Right ventricle myocardium inferior (tissue), 1 donor: ENCODE data around the gene OTOA. TPM values are rescaled to one million over a fixed set of nuclear protein-coding genes. Genes with fewer than 3 reads are reported as not detected.
"Not testable (repeated sequence)": the region's sequence is repeated elsewhere in the genome, so short reads cannot be mapped to it uniquely, and the experiment has no call there.

Experiments
- ATAC-seq: fragments of 200-7000 bp; cut with Tn5 transposase; one replicate; pipeline ENCODE4 v1.9.1; 2020; ENCODE audit warnings: mild to moderate bottlenecking, moderate library complexity
- DNase-seq: peaks from one replicate; pipeline ENCODE4 v3.0.0; 2021; ENCODE audit errors: missing footprints
- intact Hi-C: fragments of 100-400 bp; cut with DNase I; formaldehyde crosslinking; loops from one replicate; pipeline ENCODE4 v1.11.0; 2022
- total RNA-seq: library from RNA; stranded (reverse); fragmentation: NEBNext Ultra II Directional; extraction: Animal tissue kit (Norgen Biotek cat#: 25700); gene quantifications from one replicate; pipeline ENCODE4 v1.2.1, GENCODE V29; 2021
- donor health status: DM: no; HTN: yes; CAD: no; lungs with severe emphysema.

The OTOA gene
- total RNA-seq, 1 donor from 2014 or later: not detected

DNA sequence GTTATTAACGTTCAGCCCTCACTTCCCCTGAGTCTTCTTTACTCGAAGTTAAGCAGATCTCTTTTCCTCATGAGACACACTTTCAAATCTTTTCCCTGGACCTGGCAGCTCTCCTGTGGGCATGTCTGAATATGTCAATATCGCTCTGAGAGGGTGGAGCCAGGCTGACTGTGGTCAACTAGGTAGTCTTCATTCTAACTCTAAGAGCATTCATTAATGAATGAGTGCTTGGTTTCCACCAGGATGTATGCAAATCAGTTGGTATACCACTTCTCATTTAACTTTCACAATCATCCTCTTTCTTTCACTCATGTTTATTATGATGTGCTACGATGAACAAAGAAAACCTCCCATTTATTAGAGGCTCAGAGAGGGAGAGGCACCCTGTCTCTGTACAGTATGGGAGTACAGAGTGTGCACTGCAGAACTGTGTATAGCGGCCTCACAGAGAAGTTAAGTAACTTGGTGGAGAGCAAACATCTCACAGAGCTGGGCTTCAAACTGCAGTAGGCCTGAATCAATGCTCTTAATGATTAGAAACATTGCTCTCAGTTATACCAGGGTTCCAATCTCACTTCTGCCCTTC is 39.9 kb downstream of the OTOA start:
- ATAC-seq: no peak
- no peak for DNase-seq
- intact Hi-C loops: no loop called here

DNA sequence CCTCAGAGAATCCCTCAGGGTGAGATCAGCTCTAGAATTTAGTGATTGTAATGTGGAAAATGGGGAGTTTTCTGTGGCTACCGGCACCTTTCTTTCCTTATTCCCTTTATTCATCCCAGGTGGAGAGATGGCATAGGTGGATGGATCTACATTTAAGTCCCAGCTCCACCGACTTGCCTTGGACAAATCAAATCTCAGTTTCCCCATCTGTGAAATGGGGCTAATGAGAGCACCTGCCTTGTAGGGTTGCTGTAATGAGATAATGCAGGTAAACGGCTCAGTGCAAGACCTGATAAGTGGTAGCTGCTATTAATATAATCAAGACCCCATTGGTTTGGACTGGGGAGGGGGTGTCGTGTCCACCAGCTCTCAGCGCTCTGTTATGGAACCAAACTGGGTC is 40.5 kb downstream of the OTOA start:
- intact Hi-C loops: no loop called here
- ATAC-seq: no peak
- DNase-seq: no peak

DNA sequence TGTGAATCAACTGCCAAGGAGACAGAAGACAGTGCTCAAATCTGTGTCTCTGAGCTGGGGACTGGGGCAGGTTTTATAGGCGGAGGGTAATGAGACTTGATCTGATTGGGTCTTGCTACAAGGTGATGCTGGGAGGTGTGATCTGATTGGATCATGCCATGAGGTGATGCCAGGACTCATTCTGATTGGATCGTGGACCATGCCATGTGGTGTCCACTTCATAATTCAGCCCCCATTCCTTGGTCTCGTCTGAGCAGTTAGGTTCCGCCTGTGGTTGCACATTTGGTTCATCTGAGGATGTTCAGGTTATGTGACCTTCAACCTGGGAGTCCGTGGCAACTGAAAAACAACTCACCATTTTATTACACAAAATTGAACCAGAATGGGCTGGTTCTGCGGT is 41.0 kb downstream of the OTOA start:
- ATAC-seq: no peak
- intact Hi-C loops: loop anchor here (5.0 kb wide), 1 partner anchor 47 kb away; no protein-coding TSS in a partner anchor
- DNase-seq: no peak

DNA sequence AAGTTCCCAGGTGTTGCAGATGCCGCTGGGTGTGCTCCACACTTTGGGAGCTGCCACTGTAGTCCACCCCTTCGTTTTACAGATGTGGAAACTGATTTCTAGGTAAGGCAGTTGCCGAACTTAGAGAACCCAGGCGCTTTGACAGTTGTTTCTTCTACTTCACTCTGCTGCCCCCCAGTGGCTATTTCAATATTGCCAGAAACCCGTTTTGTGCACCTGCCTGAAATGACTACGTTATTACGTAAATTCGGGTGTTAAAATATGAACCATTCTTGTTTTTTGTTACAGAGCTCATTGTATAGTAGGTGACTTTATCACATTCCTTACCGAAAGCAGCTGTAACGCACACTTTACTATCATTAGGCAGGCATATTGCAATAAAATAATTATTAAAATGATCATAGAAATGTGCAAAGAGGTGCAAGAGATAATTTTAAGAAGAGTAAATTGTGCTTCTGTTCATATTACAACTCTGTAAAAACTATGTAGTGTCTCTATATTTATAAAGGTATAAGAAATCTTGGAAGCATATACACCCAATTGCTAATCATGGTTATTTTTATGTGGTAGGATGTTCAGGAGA is 44.9 kb downstream of the OTOA start:
- intact Hi-C loops: loop anchor here (1.0 to 5.0 kb wide), 2 partner anchors 51 to 124 kb away; no protein-coding TSS in a partner anchor
- peak; percentile 31 for ATAC-seq

DNA sequence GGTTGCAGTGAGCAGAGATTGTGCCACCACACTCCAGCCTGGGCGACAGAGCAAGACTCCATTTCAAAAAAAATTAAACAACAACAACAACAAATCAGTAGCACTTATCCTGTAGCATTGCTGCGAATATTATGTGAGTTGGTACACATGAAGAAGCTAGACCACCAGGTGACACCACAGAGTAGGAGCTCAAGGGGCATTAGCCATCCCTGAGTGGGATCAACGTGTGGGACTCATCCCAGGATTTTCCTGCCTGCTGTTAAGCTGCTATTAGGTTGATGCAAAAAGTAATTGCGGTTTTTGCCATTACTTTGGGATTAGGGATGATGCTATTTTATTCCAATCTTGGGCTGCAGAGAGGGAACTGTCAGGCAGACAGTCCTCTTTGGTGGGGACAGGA is 47.2 kb downstream of the OTOA start:
- intact Hi-C loops: no loop called here

More for the DNA sequence above, 44.9 kb downstream of the OTOA start:
- DNase-seq: no peak

DNA sequence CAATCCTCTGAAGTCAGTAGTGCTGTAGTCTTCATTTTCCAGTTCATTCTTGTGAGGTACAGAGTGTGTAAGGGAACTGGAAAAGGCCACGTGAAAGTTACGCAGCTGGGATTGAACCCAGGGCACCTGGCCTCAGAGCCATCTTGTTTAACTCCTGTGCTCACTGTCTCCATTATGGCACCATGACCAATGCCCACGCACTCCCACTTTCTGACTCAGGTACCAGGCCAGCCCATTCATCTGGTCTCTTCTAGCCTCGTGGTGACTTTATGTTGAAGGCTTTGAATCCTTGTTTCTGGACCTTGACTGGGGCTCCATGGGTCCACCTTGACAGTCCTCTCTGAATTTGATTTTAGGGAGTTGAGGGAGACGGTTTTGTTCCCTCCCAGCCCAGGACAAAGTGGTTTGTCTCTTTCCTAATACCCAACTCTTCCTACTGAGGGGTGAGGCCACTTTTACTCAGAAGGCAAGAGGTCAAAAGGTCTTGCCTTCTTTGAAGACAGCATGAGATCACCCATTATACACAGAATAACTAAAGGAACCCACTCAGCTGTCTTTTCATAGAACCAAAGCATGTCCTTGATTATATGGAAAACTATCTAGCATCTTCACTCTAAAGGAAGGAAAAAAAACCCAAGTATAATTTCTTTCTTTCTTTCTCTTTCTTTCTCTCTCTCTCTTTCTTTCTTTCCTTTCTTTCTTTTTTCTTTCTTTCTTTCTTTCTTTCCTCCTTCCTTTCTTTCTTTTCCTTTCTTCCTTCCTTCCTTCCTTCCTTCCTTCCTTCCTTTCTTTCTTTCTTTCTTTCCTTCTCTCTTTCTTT is 50.0 kb downstream of the OTOA start:
- intact Hi-C loops: no loop called here

More for the DNA sequence above, 47.2 kb downstream of the OTOA start:
- DNase-seq (no peak), ATAC-seq (no peak)

DNA sequence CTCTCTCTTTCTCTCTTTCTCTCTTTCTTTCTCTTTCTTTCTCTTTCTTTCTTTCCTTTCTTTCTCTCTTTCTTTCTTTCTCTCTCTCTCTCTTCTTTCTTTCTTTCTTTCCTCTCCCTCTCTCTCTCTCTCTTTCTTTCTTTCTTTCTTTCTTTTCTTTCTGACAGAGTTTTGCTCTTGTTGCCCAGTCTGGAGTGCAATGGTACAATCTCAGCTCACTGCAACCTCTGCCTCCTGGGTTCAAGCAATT is 50.5 kb downstream of the OTOA start:
- ATAC-seq, intact Hi-C loops, DNase-seq: not testable (repeated sequence)

More for the DNA sequence above, 50.0 kb downstream of the OTOA start:
- ATAC-seq: no peak
- DNase-seq: no peak

DNA sequence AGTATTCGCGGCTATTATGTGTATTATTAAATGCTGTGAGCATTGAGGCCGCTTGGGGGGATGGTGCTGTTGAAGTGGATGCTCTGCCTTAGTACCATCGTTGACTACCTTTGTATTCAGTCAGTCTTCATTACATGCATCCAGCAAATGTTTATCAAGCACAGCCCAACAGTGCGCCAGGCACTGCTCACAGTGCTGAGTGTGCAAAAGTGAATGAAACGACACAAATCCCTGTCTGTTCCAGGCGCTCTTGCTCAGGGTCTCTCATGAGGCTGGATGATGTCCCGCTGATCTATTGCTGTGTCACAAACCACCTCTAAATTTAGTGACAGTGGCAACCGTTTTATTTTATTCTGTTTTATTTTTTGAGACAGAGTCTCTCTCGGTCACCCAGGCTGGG is 53.8 kb downstream of the OTOA start:
- intact Hi-C loops: no loop called here
- no peak for ATAC-seq
- no peak for DNase-seq

DNA sequence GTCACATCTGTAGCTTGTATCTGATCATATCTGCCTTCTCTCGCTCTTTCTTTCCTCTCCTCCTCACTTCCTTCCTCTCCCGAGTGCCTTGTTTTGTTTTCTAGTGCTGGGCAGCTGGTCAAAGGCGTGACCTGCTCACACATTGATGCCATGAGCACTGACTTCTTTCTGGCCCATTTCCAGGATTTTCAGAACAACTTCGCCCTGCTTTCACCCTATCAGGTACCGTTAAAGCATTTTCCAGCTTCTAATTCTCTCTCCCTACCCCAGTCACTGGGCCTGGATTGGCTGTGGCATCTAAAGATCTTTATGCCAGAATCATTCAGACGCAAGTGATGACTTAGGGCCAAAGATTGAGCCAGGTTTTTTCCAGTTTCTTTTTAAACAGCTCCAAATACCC is 55.5 kb downstream of the OTOA start:
- intact Hi-C loops: no loop called here
- ATAC-seq (no peak), DNase-seq (no peak)

DNA sequence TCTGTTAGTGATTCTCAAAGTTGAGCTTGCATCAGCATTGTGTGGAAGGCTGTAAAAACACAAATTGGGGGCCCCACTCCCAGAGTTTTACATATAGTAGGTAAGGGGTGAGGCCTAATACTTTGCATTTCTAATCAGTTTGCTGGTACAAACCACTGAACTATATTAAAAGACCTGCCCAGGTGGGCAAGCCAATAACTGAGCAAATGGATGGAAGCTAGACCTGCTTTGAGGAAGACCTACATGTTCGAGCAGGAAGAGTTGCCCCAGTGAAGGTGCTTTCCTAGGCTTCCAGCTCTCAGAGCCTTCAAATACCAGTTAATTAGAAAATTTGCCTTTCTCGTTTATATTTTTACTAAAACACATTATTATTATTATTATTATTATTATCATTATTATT is 56.8 kb downstream of the OTOA start:
- intact Hi-C loops: no loop called here
- no peak for ATAC-seq
- DNase-seq: no peak

DNA sequence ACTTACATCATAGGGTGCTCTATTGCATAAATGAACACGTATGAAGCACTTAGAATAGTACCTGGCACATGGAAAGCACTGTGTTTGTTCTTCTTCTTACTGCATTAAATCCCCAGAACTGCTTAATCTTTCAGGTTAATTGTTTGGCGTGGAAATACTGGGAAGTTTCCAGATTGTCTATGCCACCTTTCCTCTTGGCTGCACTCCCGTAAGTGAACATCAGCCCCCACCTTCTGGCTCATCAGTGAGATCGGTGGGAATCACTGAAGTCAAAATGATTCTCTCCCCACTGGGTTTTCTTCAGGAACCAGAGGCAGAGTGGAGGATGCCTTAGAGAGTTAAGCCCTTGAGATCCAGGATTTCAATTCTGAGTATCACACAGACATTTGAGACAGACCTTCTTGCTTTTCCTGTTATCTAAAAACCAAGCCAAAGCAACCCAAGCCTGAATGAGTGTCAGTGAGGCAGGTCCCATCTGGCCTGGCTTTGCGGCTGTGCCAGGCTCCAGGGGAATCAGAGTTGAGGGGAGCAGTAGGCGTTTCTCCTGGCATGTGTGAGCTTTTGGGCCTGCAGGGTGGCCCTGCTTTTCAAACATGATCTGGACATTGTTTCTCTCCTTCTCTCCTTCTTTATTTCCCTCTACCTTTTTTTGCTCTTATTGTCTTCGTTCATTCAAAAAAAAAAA is 59.1 kb downstream of the OTOA start:
- no peak for ATAC-seq

DNA sequence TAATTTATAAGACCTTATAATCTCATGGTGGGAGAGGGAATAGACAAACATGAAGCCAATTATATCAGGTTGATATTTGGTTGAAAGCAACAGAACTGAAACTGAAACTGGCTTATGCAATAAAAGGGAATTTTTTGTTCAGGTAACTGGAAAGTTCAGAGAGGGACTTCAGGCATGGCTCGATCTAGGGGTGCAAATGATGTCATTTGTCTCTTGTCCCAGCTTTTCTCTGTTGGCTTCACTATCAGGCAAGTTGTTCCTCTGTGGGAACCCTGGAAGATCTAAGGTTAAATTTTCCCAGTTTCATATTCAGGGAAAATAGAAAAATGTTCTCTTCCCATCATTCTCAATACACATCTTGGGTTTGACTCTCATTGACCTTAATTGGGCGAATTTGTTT is 59.8 kb downstream of the OTOA start:
- intact Hi-C loops: no loop called here
- ATAC-seq (no peak), DNase-seq (no peak)

More for the DNA sequence above, 59.1 kb downstream of the OTOA start:
- DNase-seq: no peak
- intact Hi-C loops: no loop called here

DNA sequence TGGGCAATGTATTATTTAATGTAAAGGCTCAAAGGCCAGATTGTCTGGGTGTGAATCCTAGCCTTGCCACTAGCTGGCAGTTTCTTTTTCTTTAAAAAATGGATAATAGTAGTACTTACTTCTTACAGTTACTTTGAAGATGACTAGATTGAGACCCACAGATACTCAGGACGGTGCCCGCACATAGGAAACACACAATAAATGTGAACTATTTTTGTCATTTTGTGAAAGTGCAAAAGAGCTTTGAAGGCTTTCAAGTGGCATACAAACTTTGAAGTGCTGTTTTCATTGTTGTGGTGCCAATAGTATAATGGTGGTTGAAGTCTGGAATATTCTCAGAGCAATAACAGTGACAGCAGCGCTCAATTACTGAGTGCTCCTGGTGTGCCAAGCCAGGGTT is 63.6 kb downstream of the OTOA start:
- intact Hi-C loops: no loop called here
- no peak for ATAC-seq
- no peak for DNase-seq

DNA sequence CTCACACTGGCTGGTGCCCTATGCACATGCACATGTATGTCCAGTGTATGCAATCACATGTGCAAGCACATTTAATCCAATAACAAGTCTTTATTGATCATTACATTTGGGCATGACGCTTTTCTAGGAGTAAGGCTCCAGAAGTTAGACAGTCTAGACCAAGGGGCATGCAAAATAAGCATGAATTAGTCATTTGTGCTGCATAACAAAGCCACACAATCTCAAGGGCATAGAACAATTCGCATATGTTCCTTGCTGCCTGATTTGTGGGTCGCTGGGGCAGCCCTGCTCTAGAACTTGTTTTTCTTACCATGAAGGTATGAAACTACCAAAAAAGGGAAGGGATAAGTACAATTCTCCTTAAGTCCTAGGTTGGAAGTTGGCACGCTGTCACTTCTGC is 67.5 kb downstream of the OTOA start:
- ATAC-seq, DNase-seq, intact Hi-C loops: not testable (repeated sequence)

DNA sequence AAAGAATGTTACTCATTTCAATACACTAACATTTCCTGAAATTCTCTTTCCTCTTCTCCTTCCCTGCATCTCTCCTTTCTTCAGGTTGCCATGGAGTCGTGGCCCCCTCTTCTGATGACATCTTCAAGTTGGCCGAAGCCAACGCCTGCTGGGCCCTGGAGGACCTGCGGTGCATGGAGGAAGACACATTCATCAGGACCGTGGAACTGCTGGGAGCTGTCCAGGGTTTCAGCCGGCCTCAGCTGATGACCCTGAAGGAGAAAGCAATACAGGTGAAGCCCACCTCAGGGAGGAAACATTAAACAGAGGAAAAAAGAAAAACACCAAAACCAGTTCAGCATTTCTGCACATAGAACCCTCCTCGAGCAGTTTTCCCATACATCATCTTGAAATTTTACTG is 76.9 kb downstream of the OTOA start:
- DNase-seq, intact Hi-C loops, ATAC-seq: not testable (repeated sequence)

DNA sequence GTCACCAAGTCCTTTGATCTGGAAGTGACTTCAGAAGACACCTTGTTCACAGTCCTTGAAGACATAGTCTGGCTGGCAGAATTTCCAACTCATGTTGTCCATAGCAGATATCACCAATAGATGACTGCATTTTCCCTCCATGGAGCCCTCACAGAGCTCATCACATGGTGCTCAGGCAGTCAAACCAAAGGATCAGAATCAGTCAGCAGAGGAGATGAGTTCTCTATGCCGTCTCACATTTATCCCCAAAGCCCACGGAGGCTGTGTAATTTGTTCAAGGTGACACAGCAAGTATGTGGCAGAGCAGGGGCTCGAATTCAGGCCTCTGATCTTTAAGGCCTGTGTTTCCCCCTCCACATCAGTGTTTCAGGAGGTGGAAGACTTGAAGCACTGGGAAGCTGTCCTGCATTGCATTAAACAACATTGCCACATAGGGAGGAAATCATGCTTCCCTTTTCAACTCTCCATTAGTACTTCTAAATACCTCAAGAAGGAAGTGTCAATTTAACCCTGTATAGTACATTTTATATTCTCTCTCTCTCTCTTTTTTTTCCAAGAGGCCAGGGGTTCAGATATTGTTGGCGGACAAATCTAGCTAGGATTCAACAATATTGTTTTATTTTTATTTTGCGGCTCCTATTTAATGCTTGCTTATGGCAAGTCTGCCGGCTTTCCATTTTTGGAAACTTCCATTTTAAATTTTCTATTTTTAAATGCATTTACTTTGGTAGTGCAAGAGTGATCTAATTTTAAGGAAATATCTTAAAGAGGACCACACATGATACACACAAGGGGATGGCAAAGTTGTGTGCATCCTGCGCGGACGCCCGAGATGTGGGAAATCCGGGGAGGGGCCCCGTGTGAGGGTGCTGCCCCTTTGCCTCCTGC is 92.7 kb downstream of the OTOA start:
- intact Hi-C loops, DNase-seq, ATAC-seq: not testable (repeated sequence)

DNA sequence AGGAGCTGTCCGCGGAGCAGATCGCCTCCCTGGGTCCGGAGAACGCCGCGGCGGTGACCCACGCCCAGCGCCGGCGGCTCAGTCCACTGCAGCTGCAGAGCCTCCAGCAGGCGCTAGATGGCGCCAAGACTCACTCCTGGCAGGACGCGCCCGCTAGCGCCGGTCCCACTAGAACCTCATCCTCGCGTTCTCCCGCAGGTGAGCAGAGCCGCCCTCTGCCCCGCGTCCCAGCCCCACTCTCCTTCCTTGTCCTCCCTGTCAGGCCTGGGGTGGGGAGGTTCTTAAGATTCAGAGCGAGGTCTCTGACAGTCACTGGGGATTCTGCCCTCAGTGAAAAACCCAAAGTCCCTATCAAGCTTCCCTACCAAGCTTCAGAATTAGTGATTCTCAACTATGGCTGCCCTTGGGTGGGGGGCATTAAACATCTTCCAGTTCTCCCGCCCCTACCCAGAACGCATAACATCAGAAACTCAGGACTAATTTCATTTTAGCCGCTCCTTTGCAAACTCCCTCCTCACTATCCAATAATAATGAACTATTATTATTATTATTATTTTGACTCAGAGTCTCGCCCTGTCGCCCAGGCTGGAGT is 93.4 kb downstream of the OTOA start:
- DNase-seq, intact Hi-C loops: not testable (repeated sequence)
- ATAC-seq: peak; percentile 92

DNA sequence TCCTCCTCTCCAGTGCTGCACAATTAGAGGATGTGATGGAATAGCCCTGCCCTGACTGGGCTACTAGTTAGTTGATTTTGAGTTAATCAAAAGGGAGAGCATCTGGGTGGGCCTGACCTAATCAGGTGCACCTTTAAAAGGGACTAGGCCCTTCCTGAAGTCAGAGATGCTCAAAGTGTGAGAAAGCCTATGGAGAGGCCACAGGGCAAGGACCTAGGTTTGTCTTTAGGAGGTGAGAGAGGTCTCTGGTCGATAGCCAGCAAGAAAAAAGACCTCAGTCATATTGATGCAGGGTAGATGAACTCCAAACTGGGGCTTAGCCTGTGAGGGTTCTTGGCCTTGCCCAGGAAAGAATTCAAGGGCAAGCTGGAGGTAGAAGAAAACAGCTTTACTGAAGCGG is 104.5 kb downstream of the OTOA start:
- ATAC-seq, intact Hi-C loops, DNase-seq: not testable (repeated sequence)
